T-helper 9 cell (primary cell): ENCODE measurements around the gene MEF2D.
A peak's percentile ranks its signal among the peaks of the same experiment; 100 is the strongest.

ENCODE experiments used
- DNase-seq: peaks from one replicate; pipeline ENCODE4 v3.0.0-alpha.2; 2020

The MEF2D gene

GRCh38 chr1:156423422-156424352 lies 76.9 kb downstream of the MEF2D start:
- DNase-seq: no peak

GRCh38 chr1:156422602-156423091 lies 77.9 kb downstream of the MEF2D start:
- DNase-seq: no peak

- DNase-seq: no peak
Measured at GRCh38 chr1:156421939-156422601, 78.5 kb downstream of the MEF2D start.

- DNase-seq: peak; percentile 50
Measured at GRCh38 chr1:156421062-156421938, 79.3 kb downstream of the MEF2D start.

- DNase-seq: peak; percentile 31
Measured at GRCh38 chr1:156420205-156421061, 80.1 kb downstream of the MEF2D start.

- DNase-seq: peak; percentile 15
Measured at GRCh38 chr1:156419854-156420204, 80.7 kb downstream of the MEF2D start.

GRCh38 chr1:156418416-156419070 lies 82.0 kb downstream of the MEF2D start:
- DNase-seq: no peak

- DNase-seq: no peak
Measured at GRCh38 chr1:156417401-156418020, 83.1 kb downstream of the MEF2D start.

- DNase-seq: no peak
Measured at GRCh38 chr1:156416993-156417392, 83.6 kb downstream of the MEF2D start.

GRCh38 chr1:156414461-156415064 lies 86.0 kb downstream of the MEF2D start:
- no peak for DNase-seq
